Mucosa of stomach (tissue), 1 donor: ENCODE data around the gene IFITM2.
"Not testable (repeated sequence)": the region's sequence is repeated elsewhere in the genome, so short reads cannot be mapped to it uniquely, and the experiment has no call there.

Experiments
- H3K27me3 ChIP-seq: one replicate; pipeline ENCODE4 v1.7.0; 2013; ENCODE audit warnings: mild to moderate bottlenecking, low read length; ENCODE audit not compliant: control insufficient read depth, insufficient read depth
- H3K36me3 ChIP-seq: one replicate; pipeline ENCODE4 v1.7.0; 2013; ENCODE audit warnings: low read length; ENCODE audit not compliant: control insufficient read depth, insufficient read depth
- H3K4me1 ChIP-seq: one replicate; pipeline ENCODE4 v1.7.0; 2013; ENCODE audit warnings: mild to moderate bottlenecking, low read length; ENCODE audit not compliant: control insufficient read depth, insufficient read depth
- H3K4me3 ChIP-seq: one replicate; pipeline ENCODE4 v1.7.0; 2013; ENCODE audit warnings: low read length
- H3K9ac ChIP-seq: one replicate; pipeline ENCODE4 v1.7.0; 2013; ENCODE audit warnings: mild to moderate bottlenecking, low read length, moderate library complexity
- H3K9me3 ChIP-seq: one replicate; pipeline ENCODE4 v1.7.0; 2013; ENCODE audit warnings: mild to moderate bottlenecking, low read length, moderate library complexity; ENCODE audit not compliant: control insufficient read depth
- donor health status: Pancreatic carcinoma.

The IFITM2 gene

DNA sequence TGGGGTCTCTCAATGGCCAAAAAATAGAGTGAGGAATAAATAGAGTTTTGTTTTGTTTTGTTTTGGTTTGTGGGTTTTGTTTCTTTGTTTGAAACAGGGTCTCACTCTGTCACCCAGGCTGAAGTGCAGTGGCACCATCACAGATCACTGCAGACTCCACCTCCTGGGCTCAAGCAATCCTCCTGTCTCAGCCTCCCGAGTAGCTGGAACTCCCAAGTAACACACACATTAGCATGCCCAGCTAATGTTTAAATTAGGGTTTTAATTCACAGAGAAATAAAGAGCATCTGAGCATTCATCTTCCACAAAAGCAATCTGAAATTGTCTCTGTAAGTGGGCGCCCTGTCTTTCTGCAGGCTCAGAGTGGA lies 22.3 kb downstream of the IFITM2 start:
- Histone ChIP-seq H3K9me3 (no peaks in the 10 kb centered on the region), H3K4me3 (no peak overlapping the region), H3K9ac (no peak overlapping the region), H3K27me3 (peaks cover 4% of the 10 kb centered on the region), H3K36me3 (no peaks in the 10 kb centered on the region), H3K4me1 (peaks cover 12% of the 10 kb centered on the region)

DNA sequence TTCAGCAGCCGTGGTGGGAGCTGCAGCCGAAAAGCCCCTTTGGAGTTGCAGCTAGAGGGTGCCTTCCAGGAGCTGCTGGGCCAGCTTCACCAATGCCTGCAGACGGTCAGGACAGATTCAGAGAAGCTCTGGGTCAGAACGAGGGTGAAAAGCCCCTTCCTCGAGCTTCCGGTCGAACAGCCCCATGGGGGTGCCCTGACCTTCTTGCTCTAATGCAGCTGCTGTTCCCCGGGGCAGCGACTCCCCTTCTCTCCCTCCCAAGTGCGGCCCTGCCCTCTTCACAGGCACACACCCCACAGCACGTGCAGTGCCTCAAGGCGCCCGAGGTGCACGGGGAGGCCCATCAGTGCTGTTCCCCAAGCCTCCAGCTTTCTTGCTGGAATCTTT lies 22.7 kb downstream of the IFITM2 start:
- Histone ChIP-seq H3K4me1 (peaks cover 12% of the 10 kb centered on the region), H3K36me3 (no peaks in the 10 kb centered on the region), H3K4me3 (no peak overlapping the region), H3K9me3 (no peaks in the 10 kb centered on the region), H3K9ac (no peak overlapping the region), H3K27me3 (peaks cover 4% of the 10 kb centered on the region)

DNA sequence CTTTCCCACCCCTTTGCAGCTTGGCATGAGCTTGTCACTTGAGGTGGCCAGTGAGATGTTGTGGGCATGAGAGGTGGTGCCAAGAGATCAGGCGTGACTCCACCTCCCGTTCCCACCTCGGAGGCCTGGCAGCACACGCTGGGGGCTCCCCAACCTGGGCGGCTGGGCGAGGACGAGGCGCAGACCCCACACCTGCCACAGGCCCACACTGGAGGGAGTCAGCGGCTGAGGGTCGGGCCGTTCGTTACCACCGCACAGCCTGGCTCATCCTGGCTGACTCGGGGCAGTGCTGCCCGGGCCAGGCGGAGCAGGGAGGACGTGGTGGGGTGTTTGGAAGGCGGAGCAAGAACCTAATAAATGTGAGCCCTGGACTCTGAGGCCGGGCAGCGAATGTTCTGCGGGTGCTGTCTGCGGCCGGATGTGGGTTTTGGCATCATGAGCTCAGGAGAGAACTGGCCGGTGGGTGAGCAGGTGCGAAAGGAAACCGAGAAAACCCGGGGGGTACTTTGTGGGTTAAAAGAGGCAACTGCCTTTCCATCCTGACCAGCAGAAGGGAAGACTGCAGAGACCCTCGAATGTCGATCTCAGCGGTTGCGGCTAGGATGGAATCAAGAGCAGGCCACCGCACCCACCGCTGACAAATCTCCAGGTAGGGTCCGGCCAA lies 23.2 kb downstream of the IFITM2 start:
- no peaks in the 10 kb centered on the region for H3K9me3 ChIP-seq
- H3K4me3 ChIP-seq = no peak overlapping the region
- H3K4me1 ChIP-seq = peaks cover 17% of the 10 kb centered on the region
- H3K9ac ChIP-seq = no peak overlapping the region
- H3K36me3 ChIP-seq = no peaks in the 10 kb centered on the region
- H3K27me3 ChIP-seq = peaks cover 4% of the 10 kb centered on the region

DNA sequence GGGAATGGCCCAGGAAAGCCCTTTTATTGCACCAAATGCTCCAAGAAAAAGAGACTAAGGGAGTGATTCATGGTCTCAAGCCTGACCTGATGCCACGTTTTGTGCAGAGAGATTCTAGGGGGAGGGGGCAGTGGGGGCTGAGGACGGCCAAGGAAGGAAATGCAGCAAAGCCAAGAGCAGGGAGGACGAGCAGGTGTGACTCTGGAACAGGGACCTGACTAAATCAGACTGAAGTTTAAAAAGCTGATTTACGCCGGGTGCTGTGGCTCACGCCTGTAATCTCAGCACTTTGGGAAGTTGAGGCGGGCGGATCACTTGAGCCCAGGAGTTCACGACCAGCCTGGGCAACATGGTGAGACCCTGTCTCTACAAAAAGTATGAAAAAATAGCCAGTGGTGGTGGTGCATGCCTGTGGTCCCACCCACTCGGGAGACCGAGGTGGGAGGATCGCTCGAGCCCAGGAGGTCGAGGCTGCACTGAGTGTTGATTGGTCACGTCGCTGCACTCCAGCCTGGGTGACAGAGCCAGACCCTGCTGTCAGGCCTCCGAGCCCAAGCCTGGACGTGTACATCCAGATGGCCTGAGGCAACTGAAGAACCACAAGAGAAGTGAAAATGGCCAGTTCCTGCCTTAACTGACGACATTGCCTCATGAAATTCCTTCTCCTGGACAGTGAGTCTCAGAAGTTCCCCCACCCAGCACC lies 23.9 kb downstream of the IFITM2 start:
- H3K9me3 ChIP-seq = no peaks in the 10 kb centered on the region
- H3K4me1 ChIP-seq = peaks cover 20% of the 10 kb centered on the region
- H3K4me3 ChIP-seq = no peak overlapping the region
- no peaks in the 10 kb centered on the region for H3K36me3 ChIP-seq
- H3K27me3 ChIP-seq = peaks cover 4% of the 10 kb centered on the region
- H3K9ac ChIP-seq = no peak overlapping the region

DNA sequence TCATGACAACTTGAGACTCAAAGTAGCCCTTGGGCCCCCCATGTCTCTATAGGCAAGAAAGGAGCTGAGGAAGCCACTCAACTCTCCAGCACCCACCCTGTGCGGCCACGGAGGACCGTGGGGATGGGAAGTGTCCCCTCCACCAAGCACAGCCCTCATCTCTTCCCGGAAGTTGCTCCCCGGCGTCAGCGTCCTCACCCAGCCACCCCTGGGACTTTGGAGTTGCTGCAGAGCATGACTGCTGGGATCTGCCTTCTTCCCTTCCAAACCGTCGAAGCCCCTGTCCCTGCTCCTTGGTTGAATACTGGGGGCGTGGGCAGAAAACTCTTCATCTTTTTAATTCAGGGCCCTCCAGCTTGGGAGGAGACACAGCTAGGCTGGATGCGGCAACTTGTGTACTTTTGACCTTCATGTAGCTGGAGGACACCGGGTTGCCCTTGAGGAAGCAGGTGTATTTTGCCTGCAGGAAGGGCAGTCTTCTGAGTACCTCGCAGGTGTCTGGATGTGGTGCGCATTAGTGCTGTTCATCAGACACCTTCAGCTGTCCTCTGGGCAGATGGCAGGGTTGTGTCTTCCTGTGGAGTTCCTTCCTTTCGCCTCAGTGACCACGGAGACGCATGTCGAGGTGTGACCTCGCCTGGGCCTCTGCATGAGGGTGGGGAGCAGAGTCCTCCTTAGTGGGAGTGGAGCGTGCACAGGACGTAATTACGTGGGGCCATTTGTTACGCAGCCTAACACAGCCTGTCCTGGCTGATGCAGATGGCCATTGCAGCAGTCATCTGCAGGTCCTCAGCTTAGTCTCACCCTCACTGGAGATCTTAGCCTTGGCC lies 25.2 kb downstream of the IFITM2 start:
- H3K4me3 ChIP-seq = no peak overlapping the region
- H3K9me3 ChIP-seq = no peaks in the 10 kb centered on the region
- no peaks in the 10 kb centered on the region for H3K36me3 ChIP-seq
- H3K4me1 ChIP-seq = peaks cover 12% of the 10 kb centered on the region
- H3K27me3 ChIP-seq = peaks cover 4% of the 10 kb centered on the region
- no peak overlapping the region for H3K9ac ChIP-seq

DNA sequence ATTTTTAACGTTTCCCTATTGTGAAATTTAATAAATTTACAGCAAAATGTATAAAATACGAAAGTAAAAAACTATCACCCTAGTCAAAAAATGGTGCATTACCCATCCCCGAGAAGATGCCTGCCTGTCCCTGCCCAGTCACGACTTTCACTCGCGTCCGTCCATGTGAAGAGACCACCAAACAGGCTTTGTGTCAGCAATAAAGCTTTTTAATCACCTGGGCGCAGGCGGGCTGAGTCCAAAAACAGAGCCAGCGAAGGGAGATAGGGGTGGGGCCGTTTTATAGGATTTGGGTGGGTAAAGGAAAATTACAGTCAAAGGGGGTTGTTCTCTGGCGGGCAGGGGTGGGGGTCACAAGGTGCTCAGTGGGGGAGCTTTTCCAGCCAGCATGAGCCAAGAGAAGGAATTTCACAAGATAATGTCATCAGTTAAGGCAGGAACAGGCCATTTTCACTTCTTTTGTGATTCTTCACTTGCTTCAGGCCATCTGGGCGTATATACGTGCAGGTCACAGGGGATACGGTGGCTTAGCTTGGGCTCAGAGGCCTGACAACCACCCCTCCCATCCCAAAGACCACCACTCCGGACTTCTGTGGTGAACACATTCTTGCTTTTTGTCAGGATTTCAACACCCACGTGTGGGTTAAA lies 26.1 kb downstream of the IFITM2 start:
- not testable (repeated sequence) for H3K4me3 ChIP-seq, H3K36me3 ChIP-seq, H3K9ac ChIP-seq, H3K9me3 ChIP-seq, H3K27me3 ChIP-seq
- peaks cover 12% of the 10 kb centered on the region for H3K4me1 ChIP-seq

DNA sequence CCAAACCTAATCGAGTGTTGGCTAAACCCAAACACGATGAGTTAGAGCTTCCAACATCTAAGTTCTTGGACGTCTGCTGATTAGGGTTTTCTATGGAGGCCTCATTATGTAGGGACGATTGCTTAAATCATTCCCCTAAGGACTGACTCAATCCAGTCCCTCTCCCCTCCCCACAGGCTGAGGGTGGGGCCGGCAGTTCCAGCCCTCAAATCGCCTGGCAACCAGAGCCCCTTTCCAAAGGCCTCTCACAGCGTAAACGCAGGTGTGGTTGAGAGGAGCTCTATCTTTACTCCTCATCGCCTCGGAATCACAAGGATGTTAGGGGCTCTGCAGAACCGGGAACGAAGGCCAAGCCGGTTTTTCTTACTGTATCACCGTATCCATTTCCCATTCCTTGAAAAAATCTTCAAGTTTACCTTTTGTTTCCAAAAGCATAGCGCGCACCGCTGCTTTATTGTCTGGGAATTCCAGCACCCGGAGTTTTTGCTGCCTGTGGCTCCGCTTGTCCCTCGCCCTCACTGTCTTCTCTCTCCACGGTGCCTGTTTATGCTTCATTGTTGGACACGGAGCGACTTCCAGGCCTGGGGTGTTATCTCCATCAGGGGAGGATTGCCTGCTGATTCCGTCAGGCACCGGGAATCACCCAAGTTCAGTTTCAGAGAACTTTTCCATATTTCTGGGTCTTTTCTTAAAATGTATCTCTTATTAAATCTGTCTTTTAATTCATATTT lies 26.8 kb downstream of the IFITM2 start:
- H3K36me3 ChIP-seq = no peaks in the 10 kb centered on the region
- H3K9ac ChIP-seq = no peak overlapping the region
- peaks cover 4% of the 10 kb centered on the region for H3K27me3 ChIP-seq
- peaks cover 12% of the 10 kb centered on the region for H3K4me1 ChIP-seq
- no peak overlapping the region for H3K4me3 ChIP-seq
- no peaks in the 10 kb centered on the region for H3K9me3 ChIP-seq

DNA sequence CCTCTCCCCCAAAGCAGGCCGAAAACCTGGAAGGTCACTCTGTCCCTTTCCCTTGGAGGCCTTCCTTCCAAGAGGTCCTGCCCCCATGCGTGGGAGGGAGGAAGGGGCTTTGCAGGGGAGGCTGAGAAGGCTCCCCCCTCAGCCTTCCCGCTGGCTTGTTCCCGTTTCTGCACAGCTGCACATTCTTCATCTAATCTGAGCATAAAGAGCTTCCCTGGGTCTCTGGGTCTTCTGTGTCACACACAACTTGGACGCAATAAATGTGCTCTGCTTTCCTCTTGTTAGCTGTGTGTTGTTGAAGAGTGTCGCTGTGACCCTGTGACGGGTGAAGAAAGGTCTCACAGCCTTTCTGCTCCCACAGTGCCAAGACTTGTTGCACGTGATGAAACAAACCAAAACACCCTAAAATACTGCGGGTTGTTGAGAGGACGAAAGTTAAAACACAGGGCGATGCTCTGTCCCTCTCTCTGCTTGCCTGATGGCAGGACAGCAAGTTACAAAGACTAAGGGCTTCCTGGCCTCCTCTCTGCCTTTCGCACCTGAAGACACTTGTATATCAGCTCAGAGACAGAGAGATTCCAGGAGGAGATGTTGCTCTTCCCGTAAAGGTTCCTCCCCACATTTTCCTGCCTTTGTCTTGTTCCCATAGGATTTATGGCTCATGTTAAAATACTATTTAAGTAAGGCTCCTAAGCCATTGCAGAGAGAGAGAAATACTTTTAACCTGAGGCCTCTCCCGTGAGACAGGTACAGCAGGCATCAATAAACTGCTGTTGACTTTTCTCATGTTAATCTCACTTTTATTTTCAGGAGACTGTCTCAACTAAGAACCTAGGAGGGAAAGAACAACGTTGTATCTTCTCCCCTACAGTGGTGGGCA lies 28.4 kb downstream of the IFITM2 start:
- Histone ChIP-seq H3K36me3 (no peaks in the 10 kb centered on the region), H3K4me3 (no peak overlapping the region), H3K27me3 (peaks cover 4% of the 10 kb centered on the region), H3K9ac (no peak overlapping the region), H3K9me3 (no peaks in the 10 kb centered on the region), H3K4me1 (peaks cover 12% of the 10 kb centered on the region)

DNA sequence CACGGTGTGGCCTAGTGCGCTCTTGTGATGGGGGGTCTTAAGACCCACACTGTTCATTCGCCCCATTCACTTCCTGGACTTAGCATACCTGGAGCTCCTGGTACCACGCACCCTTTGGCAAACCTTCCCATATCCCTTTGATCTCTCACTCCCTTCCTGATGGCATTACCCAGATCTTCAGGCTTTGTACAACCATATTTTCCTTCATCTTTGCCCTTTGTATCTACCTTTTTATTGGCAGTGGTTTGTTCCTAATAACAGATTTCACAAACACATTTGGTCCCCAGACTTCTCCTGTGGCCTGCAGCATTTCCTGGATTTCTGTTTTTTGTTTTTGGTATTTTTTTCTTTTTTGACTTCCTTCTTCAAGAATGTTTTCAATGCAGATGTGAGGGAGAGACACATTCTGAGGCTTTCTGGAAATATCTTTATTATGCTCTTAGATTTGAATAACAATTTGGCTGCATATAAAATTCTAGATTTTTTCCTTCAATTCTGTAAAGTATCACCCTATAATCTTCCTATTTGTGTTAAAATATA lies 29.1 kb downstream of the IFITM2 start:
- H3K4me1 ChIP-seq = peaks cover 12% of the 10 kb centered on the region
- H3K36me3 ChIP-seq = no peaks in the 10 kb centered on the region
- H3K9me3 ChIP-seq = no peaks in the 10 kb centered on the region
- H3K27me3 ChIP-seq = peaks cover 4% of the 10 kb centered on the region
- no peak overlapping the region for H3K9ac ChIP-seq
- H3K4me3 ChIP-seq = no peak overlapping the region

DNA sequence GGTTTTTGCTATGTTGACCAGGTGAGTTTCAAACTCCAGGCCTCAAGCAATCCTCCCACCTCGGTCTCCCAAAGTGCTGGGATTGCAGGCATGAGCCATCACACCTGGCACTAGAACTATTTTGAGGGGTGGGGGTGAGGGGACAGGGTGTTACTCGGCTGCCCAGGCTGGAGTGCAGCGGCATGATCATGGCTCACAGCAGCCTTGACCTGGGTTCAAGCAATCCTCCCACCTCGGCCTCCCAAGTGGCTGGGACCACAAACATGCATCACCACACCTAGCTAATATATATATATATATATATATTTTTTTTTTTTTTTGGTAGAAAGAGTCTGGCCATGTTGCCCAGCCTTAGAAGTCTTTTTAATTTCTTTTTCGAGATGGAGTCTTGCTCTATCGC lies 30.1 kb downstream of the IFITM2 start:
- no peak overlapping the region for H3K9ac ChIP-seq
- H3K36me3 ChIP-seq = no peaks in the 10 kb centered on the region
- H3K9me3 ChIP-seq = no peaks in the 10 kb centered on the region
- no peak overlapping the region for H3K4me3 ChIP-seq
- H3K27me3 ChIP-seq = peaks cover 4% of the 10 kb centered on the region
- peaks cover 12% of the 10 kb centered on the region for H3K4me1 ChIP-seq

DNA sequence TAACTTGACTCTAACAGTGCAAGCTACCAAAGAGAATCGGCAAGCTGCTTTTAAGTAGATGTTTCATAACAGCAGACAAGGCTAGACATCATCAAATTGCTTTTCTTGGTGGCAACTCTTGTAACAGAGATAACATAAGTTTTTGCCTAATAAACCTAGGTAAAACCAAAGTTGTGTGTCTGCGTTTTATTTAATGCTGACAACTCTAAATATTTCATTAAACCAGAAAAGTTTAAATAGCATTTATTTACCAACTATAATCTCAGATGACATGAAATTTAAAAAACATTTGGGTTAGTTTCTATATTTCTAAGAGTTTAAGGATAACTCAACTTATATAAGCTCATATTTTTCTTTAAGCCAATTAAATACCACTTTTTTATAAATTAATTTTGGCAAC lies 32.3 kb downstream of the IFITM2 start:
- Histone ChIP-seq H3K36me3 (no peaks in the 10 kb centered on the region), H3K27me3 (no peaks in the 10 kb centered on the region), H3K9me3 (no peaks in the 10 kb centered on the region), H3K9ac (no peak overlapping the region), H3K4me3 (no peak overlapping the region), H3K4me1 (peaks cover 12% of the 10 kb centered on the region)
